OCI-LY7 (cell line): ENCODE data around the gene RASGRP3. TPM values are rescaled to one million over a fixed set of nuclear protein-coding genes. Genes with fewer than 3 reads are reported as not detected.

Experiments
- BruUV-seq: library from RNA; stranded (reverse); fragments of 400-500 nt; replicated peaks from 2 replicates; lab custom pipeline; 2021; lab: Mats Ljungman, UMichigan
- CTCF ChIA-PET: fragments of 300-600 bp; sonication (Branson Sonifier 250); formaldehyde crosslinking; loops from one replicate; lab custom pipeline; 2022; ENCODE audit warnings: antibody characterized with exemption; ENCODE audit not compliant: unreplicated experiment; lab: Charles Lee
- POLR2A ChIA-PET: fragments of 300-600 bp; sonication (Branson Sonifier 250); formaldehyde crosslinking; loops from one replicate; lab custom pipeline; 2022; ENCODE audit warnings: antibody characterized with exemption; lab: Charles Lee
- DNase-seq: peaks from one replicate; pipeline ENCODE4 v3.0.0-alpha.2; 2015; ENCODE audit warnings: low spot score
- H2AFZ ChIP-seq: fragments of 200-600 bp; sonication (generic), shearing (Covaris generic); 2 replicates; pipeline ENCODE4 v1.6.1; 2014; ENCODE audit warnings: mild to moderate bottlenecking, antibody characterized with exemption, low read length, moderate library complexity
- H3K27ac ChIP-seq: fragments of 200-600 bp; sonication (generic); 2 replicates; pipeline ENCODE4 v1.5.1; 2014; ENCODE audit warnings: mixed run types, low read depth, mild to moderate bottlenecking, moderate library complexity, low read length, inconsistent platforms; ENCODE audit not compliant: poor library complexity, severe bottlenecking
- H3K36me3 ChIP-seq: fragments of 200-600 bp; sonication (generic); 2 replicates; pipeline ENCODE4 v1.6.1; 2014; ENCODE audit warnings: mild to moderate bottlenecking, antibody characterized with exemption, low read length, moderate library complexity, mixed read lengths; ENCODE audit not compliant: insufficient read depth
- H3K4me1 ChIP-seq: fragments of 200-600 bp; sonication (generic); 2 replicates; pipeline ENCODE4 v1.5.1; 2014; ENCODE audit warnings: mild to moderate bottlenecking, low read length; ENCODE audit not compliant: insufficient read depth, poor library complexity, severe bottlenecking
- H3K4me2 ChIP-seq: fragments of 200-600 bp; sonication (generic); 2 replicates; pipeline ENCODE4 v1.6.1; 2014; ENCODE audit warnings: mild to moderate bottlenecking, low read length
- H3K4me3 ChIP-seq: fragments of 200-600 bp; sonication (generic); 2 replicates; pipeline ENCODE4 v1.5.1; 2014; ENCODE audit warnings: mild to moderate bottlenecking, low read depth, low read length; ENCODE audit not compliant: poor library complexity, severe bottlenecking
- H3K79me2 ChIP-seq: fragments of 200-600 bp; sonication (generic); 2 replicates; pipeline ENCODE4 v1.6.1; 2016; ENCODE audit warnings: low read depth, mild to moderate bottlenecking, low read length, moderate library complexity, mixed read lengths; ENCODE audit not compliant: insufficient read depth
- H3K9me2 ChIP-seq: fragments of 200-600 bp; sonication (generic); 2 replicates; pipeline ENCODE4 v1.6.1; 2016; ENCODE audit warnings: mild to moderate bottlenecking, low read length, mixed read lengths; ENCODE audit not compliant: insufficient read depth
- H3K9me3 ChIP-seq: fragments of 200-600 bp; sonication (generic); 2 replicates; pipeline ENCODE4 v1.6.1; 2014; ENCODE audit warnings: mild to moderate bottlenecking, mixed run types, low read length, mixed read lengths
- H4K20me1 ChIP-seq: fragments of 200-600 bp; sonication (generic); 2 replicates; pipeline ENCODE4 v1.6.1; 2014; ENCODE audit warnings: mild to moderate bottlenecking, antibody characterized with exemption, low read length, moderate library complexity, mixed read lengths; ENCODE audit not compliant: insufficient read depth
- EZH2phosphoT487 ChIP-seq: fragments of 200-600 bp; sonication (generic); IDR thresholded peaks from 2 replicates; pipeline ENCODE4 v1.6.1; 2018; ENCODE audit warnings: low read depth, borderline replicate concordance, mild to moderate bottlenecking, mixed run types, antibody characterized with exemption, low read length, moderate library complexity, mixed read lengths
- intact Hi-C: fragments of 100-400 bp; cut with micrococcal nuclease; formaldehyde crosslinking; loops from one replicate; pipeline ENCODE4 v1.10.0; 2022; ENCODE audit not compliant: unreplicated experiment
- total RNA-seq, 2 experiments: library from RNA; depleted of rRNA in 1 of 2; stranded (reverse); fragments of >200 nt in 1 of 2; shearing (Covaris generic) in 1 of 2; gene quantifications; 2 replicates each; pipeline ENCODE4 v1.2.3, GENCODE V29; 2014 to 2022
- TF ChIP-seq, protein P1 (sequence below): fragments of 200-600 bp; sonication (generic); conservative IDR thresholded peaks from 2 replicates; pipeline ENCODE4 v1.5.1; 2014; ENCODE audit warnings: mild to moderate bottlenecking, antibody characterized with exemption, low read length, moderate library complexity, mixed read lengths

RASGRP3 gene
- total RNA-seq, 2 experiments from 2014 or later, result 5.1 to 8.7 TPM

DNA sequence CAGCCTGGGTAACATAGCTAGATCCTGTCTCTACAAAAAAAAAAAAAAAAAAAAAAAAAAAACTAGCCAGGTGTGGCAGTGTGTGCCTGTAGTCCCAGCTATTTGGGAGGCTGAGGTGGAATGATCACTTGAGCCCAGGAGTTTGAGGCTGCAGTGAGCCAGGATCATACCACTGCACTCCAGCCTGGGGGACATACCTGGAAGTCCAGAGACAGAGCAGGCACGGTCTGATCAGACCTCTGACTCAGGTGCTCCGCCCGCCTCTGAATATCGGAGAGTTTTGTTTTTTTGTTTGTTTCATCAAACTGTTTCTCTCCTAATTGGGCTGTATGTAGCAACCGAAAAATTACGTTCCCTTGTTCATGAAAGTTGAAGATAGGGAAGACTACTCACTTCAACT is 49.2 kb downstream of the RASGRP3 start:
- Histone ChIP-seq H3K36me3 (no peaks in the 10 kb centered on the region), H3K4me1 (peaks cover 26% of the 10 kb centered on the region)

DNA sequence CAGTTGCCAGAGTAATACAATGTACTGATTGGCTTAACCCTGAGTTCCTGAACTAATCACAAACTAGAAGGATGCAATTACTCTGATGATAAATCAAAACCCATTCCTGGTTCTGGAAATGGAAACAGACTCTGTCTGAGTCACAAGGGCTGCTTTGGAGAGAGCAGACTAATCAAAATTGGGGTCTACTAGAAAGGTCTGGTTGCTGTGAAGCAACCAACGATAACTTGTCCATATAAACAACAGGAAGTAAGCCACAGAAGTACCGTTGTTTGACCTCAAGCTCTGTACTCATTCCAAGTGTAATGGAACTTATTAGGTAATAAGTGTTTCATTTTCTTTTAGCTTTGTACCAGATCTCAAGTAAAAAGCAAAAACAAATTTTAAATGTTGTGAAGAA is 49.7 kb downstream of the RASGRP3 start:
- H2AFZ ChIP-seq, result peak overlapping the region; percentile 45; the same call in 1 of the 2 replicates
- H3K79me2 ChIP-seq, result no peaks in the 10 kb centered on the region
- no TSS peak for BruUV-seq
- H4K20me1 ChIP-seq, result no peaks in the 10 kb centered on the region
- TF ChIP-seq EZH2phosphoT487, result no peak
- TF ChIP-seq, protein P1, sequence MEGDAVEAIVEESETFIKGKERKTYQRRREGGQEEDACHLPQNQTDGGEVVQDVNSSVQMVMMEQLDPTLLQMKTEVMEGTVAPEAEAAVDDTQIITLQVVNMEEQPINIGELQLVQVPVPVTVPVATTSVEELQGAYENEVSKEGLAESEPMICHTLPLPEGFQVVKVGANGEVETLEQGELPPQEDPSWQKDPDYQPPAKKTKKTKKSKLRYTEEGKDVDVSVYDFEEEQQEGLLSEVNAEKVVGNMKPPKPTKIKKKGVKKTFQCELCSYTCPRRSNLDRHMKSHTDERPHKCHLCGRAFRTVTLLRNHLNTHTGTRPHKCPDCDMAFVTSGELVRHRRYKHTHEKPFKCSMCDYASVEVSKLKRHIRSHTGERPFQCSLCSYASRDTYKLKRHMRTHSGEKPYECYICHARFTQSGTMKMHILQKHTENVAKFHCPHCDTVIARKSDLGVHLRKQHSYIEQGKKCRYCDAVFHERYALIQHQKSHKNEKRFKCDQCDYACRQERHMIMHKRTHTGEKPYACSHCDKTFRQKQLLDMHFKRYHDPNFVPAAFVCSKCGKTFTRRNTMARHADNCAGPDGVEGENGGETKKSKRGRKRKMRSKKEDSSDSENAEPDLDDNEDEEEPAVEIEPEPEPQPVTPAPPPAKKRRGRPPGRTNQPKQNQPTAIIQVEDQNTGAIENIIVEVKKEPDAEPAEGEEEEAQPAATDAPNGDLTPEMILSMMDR, result no peak
- H3K4me1 ChIP-seq, result peaks cover 30% of the 10 kb centered on the region
- no peak overlapping the region for H3K27ac ChIP-seq
- no peak overlapping the region for H3K4me2 ChIP-seq
- CTCF ChIA-PET, result no interaction called here
- DNase-seq, result no peak
- H3K36me3 ChIP-seq, result no peaks in the 10 kb centered on the region
- H3K4me3 ChIP-seq, result no peak overlapping the region
- intact Hi-C loops, result no loop called here
- POLR2A ChIA-PET, result interaction anchor here (0.6 to 0.9 kb wide), 3 partner anchors 9 to 194 kb away, joined by 3 read pairs; no protein-coding TSS in a partner anchor
- no peaks in the 10 kb centered on the region for H3K9me2 ChIP-seq
- H3K9me3 ChIP-seq, result no peaks in the 10 kb centered on the region

More for the DNA sequence above, 49.2 kb downstream of the RASGRP3 start:
- ChIA-PET CTCF (no interaction called here), POLR2A (interaction anchor here (0.6 kb wide), 1 partner anchor 193 kb away, joined by 3 read pairs; no protein-coding TSS in a partner anchor)
- BruUV-seq, result no TSS peak
- Histone ChIP-seq H3K4me2 (no peak overlapping the region), H3K4me3 (no peak overlapping the region), H3K9me3 (no peaks in the 10 kb centered on the region), H3K79me2 (no peaks in the 10 kb centered on the region), H3K27ac (no peak overlapping the region), H3K9me2 (no peaks in the 10 kb centered on the region), H4K20me1 (no peaks in the 10 kb centered on the region), H2AFZ (no peak overlapping the region)
- intact Hi-C loops, result no loop called here
- TF ChIP-seq, protein P1, result no peak
- no peak for DNase-seq

DNA sequence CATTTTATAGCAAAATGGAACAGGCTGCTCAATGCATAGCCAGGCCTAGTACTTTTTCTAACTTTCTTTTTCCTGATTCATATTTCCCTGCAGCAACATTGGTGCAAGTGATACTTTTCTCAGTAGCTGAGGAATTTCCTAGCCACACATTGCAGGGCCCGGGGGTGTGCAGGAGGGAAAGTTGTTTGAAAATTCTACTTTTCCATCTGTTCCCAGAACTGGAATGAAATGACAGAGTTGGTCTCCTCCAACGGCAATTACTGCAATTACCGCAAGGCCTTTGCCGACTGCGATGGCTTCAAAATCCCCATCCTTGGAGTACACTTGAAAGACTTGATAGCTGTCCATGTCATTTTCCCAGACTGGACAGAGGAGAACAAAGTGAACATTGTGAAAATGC is 50.5 kb downstream of the RASGRP3 start:
- Histone ChIP-seq H3K4me2 (no peak overlapping the region), H4K20me1 (no peaks in the 10 kb centered on the region), H3K36me3 (no peaks in the 10 kb centered on the region), H3K9me3 (no peaks in the 10 kb centered on the region), H2AFZ (no peak overlapping the region), H3K27ac (no peak overlapping the region), H3K9me2 (no peaks in the 10 kb centered on the region), H3K79me2 (no peaks in the 10 kb centered on the region), H3K4me3 (no peak overlapping the region), H3K4me1 (peaks cover 38% of the 10 kb centered on the region)
- intact Hi-C loops, result no loop called here
- CTCF ChIA-PET, result no interaction called here
- POLR2A ChIA-PET, result interaction anchor here (0.8 to 0.9 kb wide), 2 partner anchors 9 to 140 kb away, joined by 3 read pairs; no protein-coding TSS in a partner anchor
- no TSS peak for BruUV-seq
- TF ChIP-seq, protein P1, result no peak
- TF ChIP-seq EZH2phosphoT487, result no peak
- no peak for DNase-seq
